Vagina (tissue), 2 donors: ENCODE data around the gene SPAG4.

Source experiments
- CTCF ChIP-seq, 3 experiments: fragments of 450-650 bp in 2 of 3; fragments of 200-600 bp in 1 of 3; sonication (generic) in 1 of 3; IDR thresholded peaks; one replicate each; pipeline ENCODE4 v1.5.1; 2017 to 2019; ENCODE audit warnings: antibody characterized with exemption in 3 of 3, mild to moderate bottlenecking in 2 of 3, moderate library complexity in 2 of 3
- POLR2A ChIP-seq, 2 donors: fragments of 450-650 bp; IDR thresholded peaks; one replicate each; pipeline ENCODE4 v1.6.1; 2017; ENCODE audit warnings: antibody characterized with exemption in 2 of 2, mild to moderate bottlenecking in 2 of 2, moderate library complexity in 2 of 2
- POLR2AphosphoS5 ChIP-seq, 2 donors: sonication (generic); formaldehyde crosslinking; IDR thresholded peaks; one replicate each; pipeline ENCODE4 v1.9.0; 2017; ENCODE audit warnings: antibody characterized with exemption in 2 of 2, mild to moderate bottlenecking in 2 of 2, low read depth in 1 of 2; ENCODE audit not compliant: insufficient read depth in 1 of 2

DNA sequence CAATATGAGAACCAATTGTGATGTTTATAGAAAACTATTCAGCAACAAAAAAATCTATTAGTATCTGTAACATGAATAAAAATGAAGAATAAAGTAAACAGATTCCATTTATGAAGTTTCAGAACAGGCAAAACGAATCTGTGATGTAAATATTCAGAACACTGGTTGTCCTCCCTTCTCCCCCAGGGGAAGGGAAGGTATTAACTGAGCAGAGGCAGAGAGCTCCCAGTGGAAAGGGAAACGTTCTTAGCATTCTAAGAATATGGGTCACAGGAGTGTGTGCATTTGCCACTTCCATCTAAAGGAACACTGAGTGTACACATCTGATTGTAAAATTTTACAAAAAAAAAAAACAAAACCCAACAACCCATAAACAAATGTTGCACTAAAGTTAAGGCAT is 23.1 kb downstream of the SPAG4 start:
- no peak for TF ChIP-seq POLR2A (IDR thresholded peaks at IDR 0.05)
- no peak for TF ChIP-seq CTCF (IDR thresholded peaks at IDR 0.05)
- no peak for TF ChIP-seq POLR2AphosphoS5 (IDR thresholded peaks at IDR 0.05; ENCODE audit: insufficient read depth in 1 of 2, low read depth in 1 of 2)
